ENCODE data around the gene CUX1. TPM values are rescaled to one million over a fixed set of nuclear protein-coding genes. Genes with fewer than 3 reads are reported as not detected.
"Not testable (repeated sequence)": the region's sequence is repeated elsewhere in the genome, so short reads cannot be mapped to it uniquely, and the experiment has no call there.

Gene CUX1
- total RNA-seq, 1 experiment from 2014 or later = 39.6 TPM

DNA sequence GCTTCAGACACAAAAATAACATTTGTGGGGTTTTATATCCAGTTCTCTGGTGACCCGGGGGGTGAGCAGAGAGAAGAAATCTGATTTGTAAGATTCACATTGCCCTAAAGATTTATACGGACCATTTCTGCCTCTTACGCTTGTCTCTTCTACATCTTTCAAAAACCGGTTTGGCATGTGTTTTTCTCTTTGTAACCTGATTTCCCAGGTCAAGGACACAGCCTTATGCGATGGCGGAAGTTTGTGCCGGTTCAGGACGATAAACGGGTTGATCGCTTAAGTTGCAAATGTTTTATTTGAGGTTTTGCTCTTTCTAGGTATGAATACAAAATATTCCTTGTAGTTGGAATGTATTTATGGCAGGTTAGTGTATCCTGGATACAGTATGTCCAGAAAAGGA lies 407.6 kb downstream of the CUX1 start:
- Histone ChIP-seq H3K36me3 (ENCODE audit: low read depth, low read length) (no peaks in the 10 kb centered on the region), H4K20me1 (ENCODE audit: low read length) (no peaks in the 10 kb centered on the region), H3F3A (ENCODE audit: low read length, unreplicated experiment) (no peaks in the 10 kb centered on the region), H3K79me2 (ENCODE audit: low read length) (no peaks in the 10 kb centered on the region), H3K4me3 (ENCODE audit: low read length) (no peak overlapping the region), H3K4me2 (ENCODE audit: low read length) (no peak overlapping the region), H3K9me2 (replicated peaks; ENCODE audit: low read length) (no peaks in the 10 kb centered on the region), H3K9ac (ENCODE audit: low read length) (no peak overlapping the region), H2AFZ (ENCODE audit: low read length) (no peak overlapping the region), H3K4me1 (ENCODE audit: insufficient read depth, low read length) (peaks cover 7% of the 10 kb centered on the region), H3K27ac (ENCODE audit: low read length) (no peak overlapping the region), H3K9me3 (ENCODE audit: low read length) (no peaks in the 10 kb centered on the region), H3K27me3 (ENCODE audit: low read length) (no peaks in the 10 kb centered on the region)
- ATAC-seq = no peak
- BruUV-seq (replicated peaks) = no TSS peak
- TF ChIP-seq EZH2 (IDR thresholded peaks at IDR 0.05; ENCODE audit: low read length, unreplicated experiment) (no peak), EZH2phosphoT487 (IDR thresholded peaks at IDR 0.05; ENCODE audit: borderline replicate concordance, low read length) (no peak), CTCF (conservative IDR thresholded peaks at IDR 0.05; ENCODE audit: low read depth, low read length) (no peak)
- DNase-seq = no peak
- intact Hi-C loops (cut with micrococcal nuclease) = no loop called here
- ChIA-PET CTCF (no interaction called here), POLR2A (ENCODE audit: unreplicated experiment) (no interaction called here)

- Histone ChIP-seq H3K27ac (ENCODE audit: low read length) (no peak overlapping the region), H3K27me3 (ENCODE audit: low read length) (no peaks in the 10 kb centered on the region), H3F3A (ENCODE audit: low read length, unreplicated experiment) (no peaks in the 10 kb centered on the region), H3K9me3 (ENCODE audit: low read length) (no peaks in the 10 kb centered on the region), H3K4me3 (ENCODE audit: low read length) (no peak overlapping the region), H3K9ac (ENCODE audit: low read length) (no peak overlapping the region), H2AFZ (ENCODE audit: low read length) (no peak overlapping the region), H3K36me3 (ENCODE audit: low read depth, low read length) (no peaks in the 10 kb centered on the region), H3K79me2 (ENCODE audit: low read length) (no peaks in the 10 kb centered on the region), H3K9me2 (replicated peaks; ENCODE audit: low read length) (no peaks in the 10 kb centered on the region), H3K4me2 (ENCODE audit: low read length) (no peak overlapping the region), H4K20me1 (ENCODE audit: low read length) (no peaks in the 10 kb centered on the region), H3K4me1 (ENCODE audit: insufficient read depth, low read length) (no peaks in the 10 kb centered on the region)
- intact Hi-C loops (cut with micrococcal nuclease) = no loop called here
- DNase-seq (no peak), ATAC-seq (no peak)
- CTCF ChIA-PET = no interaction called here
- no peak for TF ChIP-seq EZH2phosphoT487 (IDR thresholded peaks at IDR 0.05; ENCODE audit: borderline replicate concordance, low read length)
- TF ChIP-seq EZH2 (IDR thresholded peaks at IDR 0.05; ENCODE audit: low read length, unreplicated experiment) = no peak
- TF ChIP-seq CTCF (conservative IDR thresholded peaks at IDR 0.05; ENCODE audit: low read depth, low read length) = no peak
- POLR2A ChIA-PET (ENCODE audit: unreplicated experiment) = no interaction called here
- BruUV-seq (replicated peaks) = no TSS peak
These were observed 409.9 kb downstream of the CUX1 start for GRCh38 chr7:102227371-102227770.

- Histone ChIP-seq H3K36me3 (ENCODE audit: low read depth, low read length) (no peaks in the 10 kb centered on the region), H3K27ac (ENCODE audit: low read length) (no peak overlapping the region), H3K79me2 (ENCODE audit: low read length) (no peaks in the 10 kb centered on the region), H3K9me3 (ENCODE audit: low read length) (no peaks in the 10 kb centered on the region), H4K20me1 (ENCODE audit: low read length) (no peaks in the 10 kb centered on the region), H3F3A (ENCODE audit: low read length, unreplicated experiment) (no peaks in the 10 kb centered on the region), H3K4me3 (ENCODE audit: low read length) (no peak overlapping the region), H3K9ac (ENCODE audit: low read length) (no peak overlapping the region), H3K4me2 (ENCODE audit: low read length) (no peak overlapping the region), H3K4me1 (ENCODE audit: insufficient read depth, low read length) (no peaks in the 10 kb centered on the region), H3K9me2 (replicated peaks; ENCODE audit: low read length) (no peaks in the 10 kb centered on the region), H2AFZ (ENCODE audit: low read length) (no peak overlapping the region), H3K27me3 (ENCODE audit: low read length) (no peaks in the 10 kb centered on the region)
- CTCF ChIA-PET = no interaction called here
- POLR2A ChIA-PET (ENCODE audit: unreplicated experiment) = no interaction called here
- intact Hi-C loops (cut with micrococcal nuclease) = no loop called here
- TF ChIP-seq EZH2 (IDR thresholded peaks at IDR 0.05; ENCODE audit: low read length, unreplicated experiment) (no peak), CTCF (conservative IDR thresholded peaks at IDR 0.05; ENCODE audit: low read depth, low read length) (no peak), EZH2phosphoT487 (IDR thresholded peaks at IDR 0.05; ENCODE audit: borderline replicate concordance, low read length) (no peak)
- ATAC-seq (no peak), DNase-seq (no peak)
- BruUV-seq (replicated peaks) = no TSS peak
These were observed 411.5 kb downstream of the CUX1 start for GRCh38 chr7:102228935-102229334.

- intact Hi-C loops (cut with micrococcal nuclease); CTCF ChIA-PET: not testable (repeated sequence)
These were observed 412.7 kb downstream of the CUX1 start for GRCh38 chr7:102230162-102230561.

More at GRCh38 chr7:102230162-102230561, 412.7 kb downstream of the CUX1 start:
- H3K79me2 ChIP-seq (ENCODE audit: low read length); POLR2A ChIA-PET (ENCODE audit: unreplicated experiment); H3F3A ChIP-seq (ENCODE audit: low read length, unreplicated experiment); ATAC-seq; H3K9me2 ChIP-seq (replicated peaks; ENCODE audit: low read length); H3K27ac ChIP-seq (ENCODE audit: low read length); H3K4me3 ChIP-seq (ENCODE audit: low read length); H3K9me3 ChIP-seq (ENCODE audit: low read length); DNase-seq; H3K36me3 ChIP-seq (ENCODE audit: low read depth, low read length); H3K27me3 ChIP-seq (ENCODE audit: low read length); H3K9ac ChIP-seq (ENCODE audit: low read length); H4K20me1 ChIP-seq (ENCODE audit: low read length); BruUV-seq (replicated peaks); H3K4me1 ChIP-seq (ENCODE audit: insufficient read depth, low read length); H3K4me2 ChIP-seq (ENCODE audit: low read length); H2AFZ ChIP-seq (ENCODE audit: low read length): not testable (repeated sequence)
